ENCODE measurements around the gene CTNNA3. TPM values are rescaled to one million over a fixed set of nuclear protein-coding genes. Genes with fewer than 3 reads are reported as not detected.

Gene CTNNA3
- total and polyA plus RNA-seq, 5 donors from 2014 or later = not detected

DNA sequence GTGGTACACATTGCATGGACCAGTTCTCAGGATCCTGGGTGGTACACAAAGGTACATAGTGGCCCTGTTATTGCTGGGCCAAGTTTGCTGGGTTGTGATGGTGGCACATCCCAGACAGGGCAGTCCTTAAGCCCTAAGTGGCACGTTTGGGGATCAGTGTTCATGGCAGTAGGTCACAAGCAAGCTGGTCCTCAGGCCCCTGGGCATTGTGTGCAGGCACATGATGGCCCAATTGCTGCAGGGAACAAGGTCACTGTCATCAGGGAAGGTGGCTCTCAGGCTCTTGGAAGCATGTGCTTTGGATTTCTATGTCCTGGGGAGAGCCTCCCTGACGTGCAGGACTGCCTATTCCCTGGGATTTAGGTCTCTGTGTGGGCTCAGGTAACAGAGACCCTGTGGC, 1182.5 kb downstream of the CTNNA3 start:
- no peak overlapping the region for H3K27ac Mint-ChIP-seq
- no peaks in the 10 kb centered on the region for H3K36me3 ChIP-seq (ENCODE audit: control insufficient read depth, insufficient read depth, low read length)
- H3K4me1 ChIP-seq (ENCODE audit: control insufficient read depth, insufficient read depth, low read length, poor library complexity, severe bottlenecking) = no peaks in the 10 kb centered on the region
- H3K27me3 ChIP-seq (ENCODE audit: control insufficient read depth, insufficient read depth, low read length) = no peaks in the 10 kb centered on the region
- H3K36me3 Mint-ChIP-seq = no peaks in the 10 kb centered on the region
- DNase-seq = no peak
- no peaks in the 10 kb centered on the region for H3K4me1 Mint-ChIP-seq
- peaks cover 0 to 25% (median 6%) of the 10 kb centered on the region in 7 donors for H3K9me3 Mint-ChIP-seq
- H3K4me3 Mint-ChIP-seq = no peak overlapping the region
- no peaks in the 10 kb centered on the region for H3K27me3 Mint-ChIP-seq
- H3K9me3 ChIP-seq (ENCODE audit: control insufficient read depth in 2 of 2, low read length in 2 of 2) = no peaks in the 10 kb centered on the region
- H3K27ac ChIP-seq (ENCODE audit: insufficient read depth, low read length, poor library complexity, severe bottlenecking) = no peak overlapping the region
- ATAC-seq (ENCODE audit: low read depth in 2 of 2) = no peak
- no peak overlapping the region for H3K4me3 ChIP-seq (ENCODE audit: low read depth, low read length)

DNA sequence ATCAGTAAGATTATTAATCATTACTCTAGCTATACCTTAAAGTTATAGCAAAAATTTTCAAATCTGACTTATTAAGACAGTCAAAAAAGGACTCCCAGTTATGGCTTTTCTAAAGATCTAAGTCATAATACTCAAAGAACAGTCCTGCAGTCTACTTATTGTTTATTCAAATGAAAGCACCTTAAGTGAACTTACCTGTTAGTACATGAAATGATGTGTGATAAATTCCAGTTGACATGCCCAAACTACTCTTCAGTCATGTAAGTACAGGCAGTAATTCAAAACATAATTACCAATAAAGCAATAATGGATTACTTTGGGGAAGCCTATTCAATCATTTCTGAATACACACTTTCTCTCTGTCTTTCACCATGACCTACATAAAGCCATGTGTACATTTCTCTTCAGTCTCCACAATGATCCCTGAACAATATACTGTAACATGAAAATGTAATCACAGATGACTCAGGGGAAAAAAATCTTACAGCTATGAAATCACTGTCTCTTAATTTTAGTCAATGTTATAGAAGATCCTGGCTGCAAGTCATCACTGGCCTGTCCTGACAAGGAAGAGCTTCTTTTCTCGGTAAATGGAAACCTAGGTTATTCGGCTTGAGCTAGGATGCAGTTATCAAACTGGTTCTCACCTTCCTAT, 1190.9 kb downstream of the CTNNA3 start:
- Histone ChIP-seq H3K4me3 (ENCODE audit: low read depth, low read length) (no peak overlapping the region), H3K27me3 (ENCODE audit: control insufficient read depth, insufficient read depth, low read length) (no peaks in the 10 kb centered on the region), H3K27ac (ENCODE audit: insufficient read depth, low read length, poor library complexity, severe bottlenecking) (no peak overlapping the region), H3K36me3 (ENCODE audit: control insufficient read depth, insufficient read depth, low read length) (no peaks in the 10 kb centered on the region), H3K4me1 (ENCODE audit: control insufficient read depth, insufficient read depth, low read length, poor library complexity, severe bottlenecking) (no peaks in the 10 kb centered on the region), H3K9me3 (ENCODE audit: control insufficient read depth in 2 of 2, low read length in 2 of 2) (no peaks in the 10 kb centered on the region)
- DNase-seq = no peak
- Mint-ChIP-seq H3K36me3 (no peaks in the 10 kb centered on the region), H3K4me3 (no peak overlapping the region), H3K9me3 (peaks cover 0 to 9% (median 5%) of the 10 kb centered on the region in 7 donors), H3K27ac (no peak overlapping the region), H3K4me1 (no peaks in the 10 kb centered on the region), H3K27me3 (no peaks in the 10 kb centered on the region)
- no peak for ATAC-seq (ENCODE audit: low read depth in 2 of 2)

DNA sequence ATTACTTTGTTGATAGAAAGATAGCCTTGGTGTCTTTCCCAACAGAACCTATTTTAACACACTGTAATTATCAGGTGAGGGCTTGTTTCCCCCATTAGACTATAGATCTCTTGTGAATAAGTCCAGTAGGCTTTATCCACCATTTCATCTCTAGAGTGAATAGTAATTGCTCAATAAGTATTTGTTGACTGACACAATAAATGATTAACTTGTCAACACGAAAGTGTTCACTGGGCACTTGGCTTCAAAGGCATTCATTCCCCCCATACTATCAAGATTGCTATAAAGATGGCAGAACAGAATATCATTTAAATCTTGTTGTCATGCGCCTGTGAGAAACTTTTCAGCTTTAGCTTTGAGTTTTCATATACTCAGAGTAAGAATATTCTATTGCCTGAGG, 1194.6 kb downstream of the CTNNA3 start:
- no peaks in the 10 kb centered on the region for H3K4me1 ChIP-seq (ENCODE audit: control insufficient read depth, insufficient read depth, low read length, poor library complexity, severe bottlenecking)
- Mint-ChIP-seq H3K9me3 (peaks cover 0 to 9% (median 3%) of the 10 kb centered on the region in 7 donors), H3K27me3 (no peaks in the 10 kb centered on the region), H3K4me1 (no peaks in the 10 kb centered on the region), H3K27ac (no peak overlapping the region), H3K4me3 (no peak overlapping the region), H3K36me3 (no peaks in the 10 kb centered on the region)
- no peaks in the 10 kb centered on the region for H3K27me3 ChIP-seq (ENCODE audit: control insufficient read depth, insufficient read depth, low read length)
- no peak overlapping the region for H3K4me3 ChIP-seq (ENCODE audit: low read depth, low read length)
- ATAC-seq (ENCODE audit: low read depth in 2 of 2) (no peak), DNase-seq (no peak)
- no peak overlapping the region for H3K27ac ChIP-seq (ENCODE audit: insufficient read depth, low read length, poor library complexity, severe bottlenecking)
- no peaks in the 10 kb centered on the region for H3K36me3 ChIP-seq (ENCODE audit: control insufficient read depth, insufficient read depth, low read length)
- H3K9me3 ChIP-seq (ENCODE audit: control insufficient read depth in 2 of 2, low read length in 2 of 2) = no peaks in the 10 kb centered on the region

DNA sequence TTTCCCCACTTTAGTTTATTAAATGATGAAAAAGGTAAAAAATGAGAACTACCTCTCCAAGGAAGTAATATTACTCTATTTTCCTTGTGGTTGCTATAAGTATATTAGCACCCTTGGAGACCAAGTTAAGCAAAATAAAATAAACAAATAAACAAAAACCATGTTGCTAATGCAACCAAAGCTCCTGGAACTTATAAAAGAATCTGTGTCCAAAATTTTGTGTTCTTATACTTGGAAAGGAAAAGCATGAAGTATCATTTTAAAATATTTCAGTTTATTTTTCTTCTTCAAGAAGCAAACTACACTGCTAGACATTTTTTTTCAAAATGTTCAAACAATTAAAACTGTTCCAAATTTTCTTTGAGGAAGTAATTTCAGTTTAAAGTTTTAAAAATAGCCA, 1212.0 kb downstream of the CTNNA3 start:
- ATAC-seq (ENCODE audit: low read depth in 2 of 2) (no peak), DNase-seq (no peak)
- Mint-ChIP-seq H3K4me3 (no peak overlapping the region), H3K36me3 (no peaks in the 10 kb centered on the region), H3K4me1 (no peaks in the 10 kb centered on the region), H3K9me3 (peaks cover 0 to 15% (median 3%) of the 10 kb centered on the region in 7 donors), H3K27me3 (no peaks in the 10 kb centered on the region), H3K27ac (no peak overlapping the region)
- H3K27me3 ChIP-seq (ENCODE audit: control insufficient read depth, insufficient read depth, low read length) = no peaks in the 10 kb centered on the region
- H3K9me3 ChIP-seq (ENCODE audit: control insufficient read depth in 2 of 2, low read length in 2 of 2) = no peaks in the 10 kb centered on the region
- H3K4me1 ChIP-seq (ENCODE audit: control insufficient read depth, insufficient read depth, low read length, poor library complexity, severe bottlenecking) = no peaks in the 10 kb centered on the region
- H3K4me3 ChIP-seq (ENCODE audit: low read depth, low read length) = no peak overlapping the region
- H3K36me3 ChIP-seq (ENCODE audit: control insufficient read depth, insufficient read depth, low read length) = no peaks in the 10 kb centered on the region
- no peak overlapping the region for H3K27ac ChIP-seq (ENCODE audit: insufficient read depth, low read length, poor library complexity, severe bottlenecking)

DNA sequence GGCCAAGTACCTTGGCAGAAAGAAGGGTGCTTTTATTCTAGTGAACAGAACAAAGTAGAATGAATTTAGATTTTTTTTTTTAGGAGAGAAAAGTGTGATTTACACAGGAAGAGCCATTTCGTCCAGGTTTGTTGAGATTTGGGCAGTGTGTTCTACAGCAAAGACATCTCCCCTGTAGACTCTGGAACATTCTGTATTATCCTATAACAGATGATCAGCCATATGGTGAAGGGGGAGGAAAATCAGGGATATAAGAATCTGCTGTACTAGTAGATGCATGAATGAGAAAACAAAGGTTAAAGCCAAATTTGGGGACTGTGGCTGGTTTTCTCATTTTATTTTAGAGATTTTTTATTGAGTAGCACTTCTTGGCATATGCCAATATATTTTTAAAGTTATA, 1223.8 kb downstream of the CTNNA3 start:
- no peaks in the 10 kb centered on the region for H3K27me3 Mint-ChIP-seq
- ATAC-seq (ENCODE audit: low read depth in 2 of 2) (no peak), DNase-seq (no peak)
- no peaks in the 10 kb centered on the region for H3K4me1 Mint-ChIP-seq
- no peak overlapping the region for H3K27ac ChIP-seq (ENCODE audit: insufficient read depth, low read length, poor library complexity, severe bottlenecking)
- H3K4me1 ChIP-seq (ENCODE audit: control insufficient read depth, insufficient read depth, low read length, poor library complexity, severe bottlenecking) = no peaks in the 10 kb centered on the region
- H3K36me3 ChIP-seq (ENCODE audit: control insufficient read depth, insufficient read depth, low read length) = no peaks in the 10 kb centered on the region
- no peak overlapping the region for H3K4me3 ChIP-seq (ENCODE audit: low read depth, low read length)
- no peak overlapping the region for H3K27ac Mint-ChIP-seq
- H3K36me3 Mint-ChIP-seq = no peaks in the 10 kb centered on the region
- no peak overlapping the region for H3K4me3 Mint-ChIP-seq
- peaks cover under 1 to 23% (median 3%) of the 10 kb centered on the region in 7 donors for H3K9me3 Mint-ChIP-seq
- H3K27me3 ChIP-seq (ENCODE audit: control insufficient read depth, insufficient read depth, low read length) = no peaks in the 10 kb centered on the region
- H3K9me3 ChIP-seq (ENCODE audit: control insufficient read depth in 2 of 2, low read length in 2 of 2) = peaks cover 3% of the 10 kb centered on the region in 2 experiments

DNA sequence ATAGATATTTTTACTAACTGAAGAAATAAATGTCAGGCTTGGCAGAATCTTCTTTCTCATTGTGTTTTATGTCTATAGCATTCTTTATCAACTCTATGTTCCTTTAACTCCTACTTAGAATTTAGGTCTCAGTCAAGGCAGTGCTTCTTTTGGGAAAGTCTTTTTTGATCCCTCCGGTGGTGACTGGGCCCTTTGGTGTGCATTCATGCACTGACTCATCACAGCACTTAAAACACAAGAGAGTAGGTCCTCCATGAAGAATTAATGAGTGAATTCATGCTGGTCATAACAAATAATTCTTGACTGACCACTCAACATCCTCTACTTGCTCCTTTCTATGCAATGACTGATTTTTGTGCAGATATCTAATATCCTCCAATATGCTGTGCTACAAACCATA, 1229.0 kb downstream of the CTNNA3 start:
- H3K9me3 Mint-ChIP-seq = peaks cover 0 to 29% (median 5%) of the 10 kb centered on the region in 7 donors
- Histone ChIP-seq H3K4me1 (ENCODE audit: control insufficient read depth, insufficient read depth, low read length, poor library complexity, severe bottlenecking) (no peaks in the 10 kb centered on the region), H3K4me3 (ENCODE audit: low read depth, low read length) (no peak overlapping the region), H3K27ac (ENCODE audit: insufficient read depth, low read length, poor library complexity, severe bottlenecking) (no peak overlapping the region), H3K9me3 (ENCODE audit: control insufficient read depth in 2 of 2, low read length in 2 of 2) (no peaks in the 10 kb centered on the region), H3K27me3 (ENCODE audit: control insufficient read depth, insufficient read depth, low read length) (no peaks in the 10 kb centered on the region), H3K36me3 (ENCODE audit: control insufficient read depth, insufficient read depth, low read length) (no peaks in the 10 kb centered on the region)
- no peaks in the 10 kb centered on the region for H3K27me3 Mint-ChIP-seq
- ATAC-seq (ENCODE audit: low read depth in 2 of 2) = no peak
- no peaks in the 10 kb centered on the region for H3K4me1 Mint-ChIP-seq
- H3K4me3 Mint-ChIP-seq = no peak overlapping the region
- H3K27ac Mint-ChIP-seq = no peak overlapping the region
- no peaks in the 10 kb centered on the region for H3K36me3 Mint-ChIP-seq
- no peak for DNase-seq

DNA sequence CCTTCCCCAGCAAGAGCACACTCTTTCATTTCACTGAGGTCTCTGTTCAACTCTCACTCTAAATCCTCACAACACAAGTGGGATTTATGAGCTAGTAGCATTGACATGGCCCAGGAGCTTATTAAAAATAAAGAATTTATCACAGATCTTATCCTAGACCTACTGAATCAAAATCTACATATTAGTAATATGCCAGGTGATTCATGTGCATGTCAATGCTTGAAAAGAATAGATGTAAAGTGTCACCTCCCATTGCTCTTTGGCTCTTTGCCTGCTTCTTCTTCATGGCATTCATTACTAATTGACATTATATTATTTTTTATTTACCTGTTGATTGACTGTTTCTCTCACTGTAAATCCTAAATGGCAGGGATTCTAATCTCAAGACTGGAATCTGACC, 1229.4 kb downstream of the CTNNA3 start:
- no peak for ATAC-seq (ENCODE audit: low read depth in 2 of 2)
- no peak for DNase-seq
- Histone ChIP-seq H3K9me3 (ENCODE audit: control insufficient read depth in 2 of 2, low read length in 2 of 2) (no peaks in the 10 kb centered on the region), H3K36me3 (ENCODE audit: control insufficient read depth, insufficient read depth, low read length) (no peaks in the 10 kb centered on the region), H3K27ac (ENCODE audit: insufficient read depth, low read length, poor library complexity, severe bottlenecking) (no peak overlapping the region), H3K27me3 (ENCODE audit: control insufficient read depth, insufficient read depth, low read length) (no peaks in the 10 kb centered on the region), H3K4me3 (ENCODE audit: low read depth, low read length) (no peak overlapping the region), H3K4me1 (ENCODE audit: control insufficient read depth, insufficient read depth, low read length, poor library complexity, severe bottlenecking) (no peaks in the 10 kb centered on the region)
- Mint-ChIP-seq H3K4me1 (no peaks in the 10 kb centered on the region), H3K36me3 (no peaks in the 10 kb centered on the region), H3K4me3 (no peak overlapping the region), H3K27ac (no peak overlapping the region), H3K9me3 (peaks cover 0 to 25% (median 5%) of the 10 kb centered on the region in 7 donors), H3K27me3 (no peaks in the 10 kb centered on the region)

DNA sequence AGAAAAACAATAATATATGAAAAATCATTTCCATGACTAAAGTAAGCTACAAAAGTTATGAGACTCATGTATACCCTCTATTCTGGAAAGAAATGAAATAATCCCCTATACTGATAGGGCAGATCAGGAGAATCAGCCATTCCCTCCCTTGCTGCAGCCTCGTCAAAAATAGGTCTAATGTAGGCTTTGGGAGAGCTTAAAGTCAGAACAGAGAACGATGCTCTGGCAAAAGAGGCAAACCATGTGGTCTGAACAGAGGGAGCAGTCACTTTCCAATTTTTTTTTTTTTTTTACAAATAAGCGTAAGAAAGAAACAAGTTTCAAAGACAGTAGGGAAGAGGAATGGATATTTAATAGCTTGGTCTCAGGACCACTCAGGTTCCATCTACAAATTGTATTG, 1232.4 kb downstream of the CTNNA3 start:
- Histone ChIP-seq H3K4me3 (ENCODE audit: low read depth, low read length) (no peak overlapping the region), H3K4me1 (ENCODE audit: control insufficient read depth, insufficient read depth, low read length, poor library complexity, severe bottlenecking) (no peaks in the 10 kb centered on the region), H3K36me3 (ENCODE audit: control insufficient read depth, insufficient read depth, low read length) (no peaks in the 10 kb centered on the region), H3K27me3 (ENCODE audit: control insufficient read depth, insufficient read depth, low read length) (no peaks in the 10 kb centered on the region), H3K27ac (ENCODE audit: insufficient read depth, low read length, poor library complexity, severe bottlenecking) (no peak overlapping the region), H3K9me3 (ENCODE audit: control insufficient read depth in 2 of 2, low read length in 2 of 2) (no peaks in the 10 kb centered on the region)
- Mint-ChIP-seq H3K36me3 (no peaks in the 10 kb centered on the region), H3K9me3 (peaks cover 0 to 31% (median 5%) of the 10 kb centered on the region in 7 donors), H3K27ac (no peak overlapping the region), H3K4me3 (no peak overlapping the region), H3K27me3 (no peaks in the 10 kb centered on the region), H3K4me1 (no peaks in the 10 kb centered on the region)
- ATAC-seq (ENCODE audit: low read depth in 2 of 2) (no peak), DNase-seq (no peak)
